Activated CD8-positive, alpha-beta memory T cell treated with anti-CD3 and anti-CD28 coated beads for 36 hours (primary cell): ENCODE results near the gene CFAP161. TPM values are rescaled to one million over a fixed set of nuclear protein-coding genes. Genes with fewer than 3 reads are reported as not detected.

Experiments
- CTCF ChIA-PET: fragments of 350-600 bp; sonication (Branson Sonifier 250); formaldehyde crosslinking; loops from one replicate; lab custom pipeline; 2021; ENCODE audit warnings: antibody characterized with exemption; lab: Charles Lee
- POLR2A ChIA-PET: fragments of 350-600 bp; sonication (Branson Sonifier 250); formaldehyde crosslinking; loops from one replicate; lab custom pipeline; 2021; ENCODE audit warnings: antibody characterized with exemption; lab: Charles Lee
- total RNA-seq, 2 experiments: library from RNA; stranded (reverse); gene quantifications; one replicate each; pipeline ENCODE4 v1.2.3, GENCODE V29; 2021

CFAP161 gene
- total RNA-seq, 2 experiments from 2014 or later, result not detected

- CTCF ChIA-PET, result no interaction called here
- POLR2A ChIA-PET, result no interaction called here
These were observed 60.7 kb downstream of the CFAP161 start for GRCh38 chr15:81194723-81195122.

GRCh38 chr15:81195339-81195864, 61.3 kb downstream of the CFAP161 start:
- POLR2A ChIA-PET, result no interaction called here
- CTCF ChIA-PET, result no interaction called here

- POLR2A ChIA-PET, result no interaction called here
- CTCF ChIA-PET, result no interaction called here
These were observed 62.6 kb downstream of the CFAP161 start, which contains the start of gene IL16 for GRCh38 chr15:81196576-81197254. IL16 (plus strand) TSS chr15:81196879; CDS start chr15:81225400, 28,521 bp downstream.

GRCh38 chr15:81197255-81197630, 63.2 kb downstream of the CFAP161 start:
- CTCF ChIA-PET, result no interaction called here
- POLR2A ChIA-PET, result no interaction called here

- ChIA-PET POLR2A (no interaction called here), CTCF (no interaction called here)
These were observed 63.7 kb downstream of the CFAP161 start for GRCh38 chr15:81197688-81198281.

Other genes starting within 250 kb of the CFAP161 start
- gene MESD, start 144.5 kb upstream of the CFAP161 start, total RNA-seq, result 10 to 100 TPM; 26.5 to 28.1 TPM
- 10 to 100 TPM; 37.4 to 37.8 TPM for gene TLNRD1, start 133.3 kb upstream of the CFAP161 start, total RNA-seq
- 10 to 100 TPM; 80.8 to 83.2 TPM for gene IL16, start 62.6 kb downstream of the CFAP161 start, total RNA-seq
- gene STARD5, start 189.9 kb downstream of the CFAP161 start, total RNA-seq, result 1 to 10 TPM; 4.3 to 4.6 TPM
- gene TMC3, start 239.9 kb downstream of the CFAP161 start, total RNA-seq, result not detected